CD4-positive, alpha-beta T cell (primary cell): Measurements from ENCODE around the gene GRP. TPM values are rescaled to one million over a fixed set of nuclear protein-coding genes. Genes with fewer than 3 reads are reported as not detected.

Experiments
- ATAC-seq: fragments of 200-7000 bp; cut with Tn5 transposase; one replicate; pipeline ENCODE4 v1.10.0; 2022; ENCODE audit warnings: mild to moderate bottlenecking; ENCODE audit not compliant: poor library complexity
- CTCF ChIA-PET: fragments of 350-600 bp; sonication (Branson Sonifier 250); formaldehyde crosslinking; loops from one replicate; lab custom pipeline; 2021; ENCODE audit warnings: antibody characterized with exemption, inconsistent platforms; lab: Charles Lee
- POLR2A ChIA-PET: fragments of 350-600 bp; sonication (Branson Sonifier 250); formaldehyde crosslinking; loops from one replicate; lab custom pipeline; 2021; ENCODE audit warnings: antibody characterized with exemption, inconsistent platforms; lab: Charles Lee
- DNase-seq, 14 experiments: peaks; one replicate each; pipeline ENCODE4 v3.0.0-alpha.2; 2013 to 2020; ENCODE audit warnings: mixed read lengths in 2 of 14
- H3K27ac ChIP-seq, 2 donors: one replicate each; pipeline versions ENCODE4 v1.5.1 to v1.7.0; 2013; ENCODE audit warnings: low read length in 2 of 2, low read depth in 1 of 2, mild to moderate bottlenecking in 1 of 2
- H3K27me3 ChIP-seq, 2 experiments: 1 replicate in 1 of 2; 2 replicates in 1 of 2; pipeline versions ENCODE4 v1.6.1 to v1.7.0; 2013; ENCODE audit warnings: low read length in 2 of 2, control low read depth in 1 of 2, mild to moderate bottlenecking in 1 of 2, moderate library complexity in 1 of 2; ENCODE audit not compliant: insufficient read depth in 2 of 2, control insufficient read depth in 1 of 2
- H3K36me3 ChIP-seq: one replicate; pipeline ENCODE4 v1.6.1; 2013; ENCODE audit warnings: low read length, control low read depth; ENCODE audit not compliant: insufficient read depth
- H3K4me1 ChIP-seq: one replicate; pipeline ENCODE4 v1.6.1; 2013; ENCODE audit warnings: low read length, control low read depth; ENCODE audit not compliant: insufficient read depth
- H3K4me3 ChIP-seq: one replicate; pipeline ENCODE4 v1.5.1; 2013; ENCODE audit warnings: mild to moderate bottlenecking, low read length, moderate library complexity
- H3K9me3 ChIP-seq, 2 experiments: 1 replicate in 1 of 2; 2 replicates in 1 of 2; pipeline versions ENCODE4 v1.6.1 to v1.7.0; 2013; ENCODE audit warnings: low read length in 2 of 2, mild to moderate bottlenecking in 2 of 2, control low read depth in 1 of 2, moderate library complexity in 1 of 2; ENCODE audit not compliant: control insufficient read depth in 1 of 2, insufficient read depth in 1 of 2
- H3K27ac Mint-ChIP-seq: one replicate; pipeline ENCODE4 v1.8.0; 2020; ENCODE audit warnings: mixed read lengths
- H3K27me3 Mint-ChIP-seq: one replicate; pipeline ENCODE4 v1.8.0; 2021; ENCODE audit warnings: mixed read lengths
- H3K36me3 Mint-ChIP-seq: one replicate; pipeline ENCODE4 v1.8.0; 2021; ENCODE audit warnings: low read depth, mixed read lengths
- H3K4me1 Mint-ChIP-seq: one replicate; pipeline ENCODE4 v1.8.0; 2021; ENCODE audit warnings: low read depth, mixed read lengths
- H3K4me3 Mint-ChIP-seq: one replicate; pipeline ENCODE4 v1.8.0; 2020; ENCODE audit warnings: mild to moderate bottlenecking, mixed read lengths
- H3K9me3 Mint-ChIP-seq: one replicate; pipeline ENCODE4 v1.8.0; 2020; ENCODE audit warnings: mixed read lengths
- intact Hi-C, 2 experiments: fragments of 100-400 bp; cut with DNase I in 1 of 2; cut with micrococcal nuclease in 1 of 2; formaldehyde crosslinking; loops; one replicate each; pipeline versions ENCODE4 v1.15.1 to v1.9.0; 2023 to 2025; cut with DNase I, micrococcal nuclease
- total RNA-seq, 174 experiments: library from RNA in 2 of 174; stranded (reverse) in 2 of 174; gene quantifications; one replicate each; pipeline ENCODE4 v1.2.3 and lab custom pipeline; 2021 to 2026
- TF ChIP-seq, protein P1 (sequence below): fragments of 200-600 bp; IDR thresholded peaks from one replicate; pipeline ENCODE4 v1.8.0; 2022; ENCODE audit warnings: antibody characterized with exemption, mild to moderate bottlenecking

The GRP gene
- total RNA-seq, 2 experiments from 2014 or later, result not detected

DNA sequence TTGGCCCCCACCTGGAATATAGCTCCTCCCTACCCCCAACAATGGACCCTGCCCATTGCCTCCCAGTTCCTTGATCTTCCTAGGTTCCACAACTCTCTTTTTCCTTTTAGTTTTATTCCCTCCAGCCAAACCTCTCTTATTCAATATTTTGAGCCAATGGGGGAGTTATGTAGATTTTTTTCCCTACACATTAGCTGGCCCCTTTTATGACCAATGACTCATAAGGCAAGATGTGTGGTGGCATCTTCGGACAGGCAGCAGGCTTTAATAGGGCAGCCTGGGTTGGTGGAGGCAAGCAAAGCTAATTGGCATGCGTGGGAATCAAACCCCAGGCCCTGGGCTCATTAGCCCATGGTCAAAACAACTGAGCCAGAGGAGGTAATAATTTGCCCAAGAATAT, 9.2 kb downstream of the GRP start:
- no peaks in the 10 kb centered on the region for H3K9me3 Mint-ChIP-seq
- no peaks in the 10 kb centered on the region for H3K36me3 Mint-ChIP-seq
- H3K27ac ChIP-seq, result no peak overlapping the region
- DNase-seq (no peak), ATAC-seq (no peak)
- H3K4me3 Mint-ChIP-seq, result no peak overlapping the region
- H3K36me3 ChIP-seq, result no peaks in the 10 kb centered on the region
- H3K27me3 Mint-ChIP-seq, result peaks cover 67% of the 10 kb centered on the region
- ChIA-PET POLR2A (no interaction called here), CTCF (interaction anchor here (0.9 kb wide), 1 partner anchor 21 kb away, joined by 3 read pairs; no protein-coding TSS in a partner anchor)
- TF ChIP-seq, protein P1, sequence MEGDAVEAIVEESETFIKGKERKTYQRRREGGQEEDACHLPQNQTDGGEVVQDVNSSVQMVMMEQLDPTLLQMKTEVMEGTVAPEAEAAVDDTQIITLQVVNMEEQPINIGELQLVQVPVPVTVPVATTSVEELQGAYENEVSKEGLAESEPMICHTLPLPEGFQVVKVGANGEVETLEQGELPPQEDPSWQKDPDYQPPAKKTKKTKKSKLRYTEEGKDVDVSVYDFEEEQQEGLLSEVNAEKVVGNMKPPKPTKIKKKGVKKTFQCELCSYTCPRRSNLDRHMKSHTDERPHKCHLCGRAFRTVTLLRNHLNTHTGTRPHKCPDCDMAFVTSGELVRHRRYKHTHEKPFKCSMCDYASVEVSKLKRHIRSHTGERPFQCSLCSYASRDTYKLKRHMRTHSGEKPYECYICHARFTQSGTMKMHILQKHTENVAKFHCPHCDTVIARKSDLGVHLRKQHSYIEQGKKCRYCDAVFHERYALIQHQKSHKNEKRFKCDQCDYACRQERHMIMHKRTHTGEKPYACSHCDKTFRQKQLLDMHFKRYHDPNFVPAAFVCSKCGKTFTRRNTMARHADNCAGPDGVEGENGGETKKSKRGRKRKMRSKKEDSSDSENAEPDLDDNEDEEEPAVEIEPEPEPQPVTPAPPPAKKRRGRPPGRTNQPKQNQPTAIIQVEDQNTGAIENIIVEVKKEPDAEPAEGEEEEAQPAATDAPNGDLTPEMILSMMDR, result no peak
- H3K4me1 ChIP-seq, result no peaks in the 10 kb centered on the region
- no peak overlapping the region for H3K4me3 ChIP-seq
- intact Hi-C loops, result no loop called here
- H3K9me3 ChIP-seq, result no peaks in the 10 kb centered on the region
- peaks cover 4 to 34% of the 10 kb centered on the region in 2 experiments for H3K27me3 ChIP-seq
- no peaks in the 10 kb centered on the region for H3K4me1 Mint-ChIP-seq
- no peak overlapping the region for H3K27ac Mint-ChIP-seq

DNA sequence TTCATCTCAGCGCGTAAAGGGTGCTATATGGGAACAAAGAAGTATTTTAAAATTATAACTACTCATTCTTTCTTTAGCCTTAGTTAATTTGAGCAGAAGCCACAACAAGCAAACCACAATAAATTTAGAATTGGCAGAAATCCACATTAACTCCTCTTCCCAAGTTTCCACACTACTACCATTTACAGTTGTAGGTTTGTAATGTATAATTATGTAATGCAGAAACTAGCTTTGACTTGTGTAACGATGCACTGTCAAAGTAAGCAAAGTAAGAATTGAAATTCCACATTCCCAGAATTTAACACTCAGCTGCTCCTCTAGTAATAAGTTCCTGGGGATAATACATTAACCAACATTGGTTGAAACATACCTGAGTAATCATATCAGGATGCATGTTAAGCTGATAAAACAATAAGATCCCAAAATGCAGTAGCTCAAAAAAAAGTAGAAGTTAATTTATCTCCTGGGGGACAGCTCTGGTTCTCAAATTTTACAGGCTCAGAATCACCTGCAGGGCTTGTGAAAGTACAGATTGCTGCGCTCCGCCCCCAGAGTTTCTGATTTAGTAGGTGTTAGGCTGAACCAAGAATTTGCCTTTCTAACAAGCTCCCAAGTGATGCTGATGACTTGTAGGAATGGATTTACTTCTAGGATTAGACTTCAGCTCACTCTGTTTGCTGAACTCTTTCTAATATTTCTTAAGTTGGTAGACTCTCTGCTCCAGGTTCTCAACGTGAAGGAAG, 9.9 kb downstream of the GRP start:
- H3K4me1 ChIP-seq, result no peaks in the 10 kb centered on the region
- intact Hi-C loops, result no loop called here
- no peaks in the 10 kb centered on the region for H3K9me3 ChIP-seq
- ATAC-seq, result no peak
- no peaks in the 10 kb centered on the region for H3K36me3 Mint-ChIP-seq
- no peaks in the 10 kb centered on the region for H3K4me1 Mint-ChIP-seq
- H3K27ac ChIP-seq, result no peak overlapping the region
- TF ChIP-seq, protein P1, result no peak
- H3K27me3 Mint-ChIP-seq, result peaks cover 64% of the 10 kb centered on the region
- no peak overlapping the region for H3K4me3 ChIP-seq
- ChIA-PET POLR2A (no interaction called here), CTCF (no interaction called here)
- H3K9me3 Mint-ChIP-seq, result no peaks in the 10 kb centered on the region
- no peaks in the 10 kb centered on the region for H3K36me3 ChIP-seq
- H3K4me3 Mint-ChIP-seq, result no peak overlapping the region
- no peak for DNase-seq
- peaks cover 4 to 30% of the 10 kb centered on the region in 2 experiments for H3K27me3 ChIP-seq
- no peak overlapping the region for H3K27ac Mint-ChIP-seq

DNA sequence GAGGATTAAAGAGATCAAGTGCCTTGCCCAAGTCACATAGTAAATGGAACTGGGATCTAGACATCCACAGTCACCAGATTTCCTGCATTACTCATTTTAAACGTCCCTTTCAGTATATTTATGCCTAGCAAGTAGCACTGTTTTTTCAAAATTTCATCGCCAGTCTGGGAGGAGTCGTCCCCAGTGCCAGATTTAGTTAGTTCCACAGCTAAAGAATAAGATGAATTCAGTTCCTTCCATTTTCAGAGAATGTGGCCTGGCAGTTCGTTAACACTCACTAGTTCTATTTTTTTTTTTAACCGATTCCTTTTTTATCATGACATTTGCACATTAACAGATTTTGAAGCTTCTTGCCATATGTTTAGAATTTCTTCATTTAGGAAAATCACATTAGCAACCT, 11.2 kb downstream of the GRP start:
- no peak overlapping the region for H3K4me3 Mint-ChIP-seq
- CTCF ChIA-PET, result no interaction called here
- Histone ChIP-seq H3K36me3 (no peaks in the 10 kb centered on the region), H3K27ac (no peak overlapping the region), H3K4me1 (no peaks in the 10 kb centered on the region), H3K9me3 (no peaks in the 10 kb centered on the region), H3K27me3 (peaks cover 4 to 26% of the 10 kb centered on the region in 2 experiments), H3K4me3 (no peak overlapping the region)
- peaks cover 56% of the 10 kb centered on the region for H3K27me3 Mint-ChIP-seq
- no peak overlapping the region for H3K27ac Mint-ChIP-seq
- H3K4me1 Mint-ChIP-seq, result no peaks in the 10 kb centered on the region
- ATAC-seq (no peak), DNase-seq (no peak)
- POLR2A ChIA-PET, result no interaction called here
- H3K9me3 Mint-ChIP-seq, result no peaks in the 10 kb centered on the region
- TF ChIP-seq, protein P1, result no peak
- no peaks in the 10 kb centered on the region for H3K36me3 Mint-ChIP-seq
- intact Hi-C loops, result no loop called here
